HG03520 (cell line): Measurements from ENCODE around the gene COX7A1.
"Not testable (repeated sequence)": the region's sequence is repeated elsewhere in the genome, so short reads cannot be mapped to it uniquely, and the experiment has no call there.

ENCODE experiments used
- ATAC-seq: cut with Tn5 transposase; IDR thresholded peaks from one replicate; pipeline ENCODE4 v1.9.1; 2021; ENCODE audit warnings: mild to moderate bottlenecking, moderate library complexity; ENCODE audit not compliant: unreplicated experiment

COX7A1 gene

DNA sequence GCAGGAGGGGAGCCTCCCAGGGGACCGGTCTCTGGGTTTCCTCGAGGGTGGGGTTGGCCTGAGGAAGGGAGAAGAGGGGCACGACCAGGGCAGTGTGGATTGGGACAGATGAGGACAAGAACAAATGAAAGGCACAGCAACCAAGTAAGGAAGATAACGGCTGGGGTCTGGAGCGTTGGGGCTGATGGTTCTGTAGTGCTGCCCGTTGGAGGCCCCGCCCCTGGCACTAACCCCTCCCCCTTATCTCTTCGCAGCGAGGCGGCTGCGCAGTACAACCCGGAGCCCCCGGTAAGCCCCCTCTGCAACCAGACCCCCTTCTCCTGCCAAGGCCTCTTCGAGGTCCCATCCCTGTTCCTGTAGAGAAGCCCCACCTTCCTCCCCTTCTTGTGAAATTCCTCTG is 10.2 kb downstream of the COX7A1 start:
- ATAC-seq, result no peak

DNA sequence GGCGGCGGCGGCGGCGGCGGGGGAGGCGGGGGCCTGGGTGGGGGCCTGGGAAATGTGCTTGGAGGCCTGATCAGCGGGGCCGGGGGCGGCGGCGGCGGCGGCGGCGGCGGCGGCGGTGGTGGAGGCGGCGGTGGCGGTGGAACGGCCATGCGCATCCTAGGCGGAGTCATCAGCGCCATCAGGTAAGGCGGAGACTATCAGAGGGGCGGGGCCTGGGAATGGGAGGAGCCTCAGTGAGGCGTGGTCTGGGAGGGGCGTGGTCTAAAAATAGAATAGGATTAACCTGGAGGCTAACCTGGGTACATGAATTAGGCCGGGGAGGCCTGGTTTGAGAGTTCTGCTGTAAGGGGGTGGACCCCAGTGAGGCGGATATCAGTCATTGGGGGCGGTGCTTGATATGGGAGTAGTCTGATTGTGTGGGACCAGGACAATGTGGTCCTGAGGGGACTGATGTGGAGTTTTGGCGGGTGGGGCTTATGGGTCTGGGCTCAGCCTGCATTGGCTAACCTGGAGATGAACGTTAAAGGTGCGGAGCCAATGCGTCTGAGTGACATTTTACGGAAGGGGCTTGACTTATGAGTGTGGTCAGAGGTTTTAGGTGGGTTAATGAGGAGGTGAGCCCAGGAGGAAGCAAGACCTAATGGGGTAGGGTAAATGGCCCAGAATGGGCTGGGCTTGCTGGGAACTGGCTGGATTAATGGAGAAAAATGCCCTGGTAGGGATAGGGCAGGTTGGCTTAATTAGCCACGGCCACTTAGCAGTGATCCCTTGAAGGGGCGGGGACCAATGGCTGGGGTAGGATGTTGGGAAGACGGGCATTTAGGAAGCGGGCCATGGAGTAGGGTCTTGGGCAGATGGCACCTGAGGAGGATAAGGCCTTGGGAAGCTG is 11.0 kb downstream of the COX7A1 start:
- ATAC-seq, result peak; percentile 35

DNA sequence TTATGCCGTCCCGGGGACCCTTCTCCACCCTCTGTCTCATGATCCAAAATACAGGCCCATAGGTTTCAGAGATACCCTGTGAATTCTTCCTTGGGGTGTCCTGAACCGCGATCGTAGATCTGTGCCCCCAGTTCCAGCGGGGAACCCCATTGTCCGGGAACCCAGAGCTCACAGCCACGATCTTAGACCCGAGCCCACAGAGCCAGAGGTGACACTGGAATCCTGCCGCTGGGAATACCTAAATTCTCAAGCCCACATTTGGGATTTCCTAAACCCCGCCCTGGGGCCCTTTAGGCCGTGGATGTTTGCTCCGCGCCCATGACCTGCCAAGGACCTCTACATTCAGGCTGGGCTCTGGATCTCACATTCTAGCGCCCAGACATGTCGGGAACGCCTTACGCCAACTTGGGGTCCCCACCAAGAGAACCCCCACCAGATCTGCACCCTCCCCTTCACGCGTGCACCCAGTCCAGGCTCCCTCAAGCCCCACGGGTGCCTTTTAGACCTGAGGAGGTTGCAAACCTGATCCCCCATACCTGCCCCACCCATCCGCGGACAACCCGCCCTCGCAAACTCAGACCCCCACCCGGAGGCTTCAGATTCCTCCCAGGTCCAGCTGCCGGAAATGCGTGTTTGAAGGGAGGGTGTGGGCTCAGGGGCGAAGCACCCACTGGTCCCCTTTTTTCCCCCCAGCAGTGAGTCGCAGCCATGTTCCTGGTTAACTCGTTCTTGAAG is 11.8 kb downstream of the COX7A1 start:
- ATAC-seq, result peak; percentile 1

DNA sequence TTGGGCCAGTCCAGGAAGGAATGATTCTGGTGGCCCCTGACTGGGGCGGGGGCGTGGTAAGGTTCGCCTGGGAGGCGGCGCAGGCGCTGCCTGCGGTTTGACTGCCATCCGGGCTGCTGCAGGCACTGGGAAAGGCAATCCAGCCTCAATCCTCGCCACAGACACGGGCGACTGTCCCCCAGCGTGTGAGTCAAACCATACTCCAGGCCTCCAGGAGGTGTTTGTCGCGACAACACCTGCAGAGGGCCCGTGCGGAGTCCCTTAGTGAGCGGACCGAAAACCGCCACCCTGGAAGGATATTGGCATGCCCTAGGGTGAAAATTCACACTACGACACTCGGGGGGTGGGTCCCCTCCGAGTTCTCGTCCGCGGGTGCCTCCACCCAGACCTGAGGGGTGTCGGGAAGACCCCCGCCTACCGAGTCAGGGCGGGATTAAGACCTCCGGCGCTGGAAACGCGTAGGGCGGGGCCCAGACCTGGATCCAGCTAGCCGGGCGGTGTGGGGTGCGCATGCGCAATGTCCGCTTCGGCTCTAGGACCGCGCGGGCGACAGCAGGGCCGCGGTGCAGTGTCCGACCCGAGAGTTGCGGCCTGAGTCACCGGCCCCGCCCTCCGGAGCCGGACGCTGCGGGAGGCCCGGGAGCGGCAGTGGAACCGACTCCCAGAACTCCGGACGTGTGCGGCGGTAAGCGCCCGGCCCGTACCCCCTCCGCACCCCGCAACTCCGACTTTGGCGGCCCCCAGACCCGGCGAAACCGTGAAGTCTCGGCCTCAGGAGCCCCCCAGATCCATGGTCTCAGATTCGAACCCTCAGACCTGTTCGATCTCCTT is 12.6 kb downstream of the COX7A1 start, which contains the start of gene CAPNS1:
Gene CAPNS1 (plus strand): TSS at position 594 of the 831 bp plus-strand sequence. CDS start 946 bp downstream, outside the sequence.
- peak; percentile 69 for ATAC-seq

DNA sequence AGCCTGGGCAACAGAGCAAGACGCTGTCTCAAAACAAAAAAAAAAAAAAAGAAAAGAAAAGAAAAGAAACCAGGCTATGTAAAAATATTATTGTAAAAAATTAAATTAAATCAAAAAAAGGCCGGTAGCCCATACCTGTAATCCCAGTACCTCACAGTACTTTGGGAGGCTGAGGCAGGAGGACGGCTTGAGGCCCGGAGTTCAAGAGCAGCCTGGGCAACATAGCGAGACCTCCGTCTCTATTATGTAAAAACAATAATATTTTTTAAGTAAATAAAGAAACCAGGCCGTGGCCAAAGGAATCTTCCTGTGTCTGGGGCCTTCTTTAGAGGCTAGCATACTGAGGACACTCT is 13.2 kb downstream of the COX7A1 start:
- no peak for ATAC-seq

DNA sequence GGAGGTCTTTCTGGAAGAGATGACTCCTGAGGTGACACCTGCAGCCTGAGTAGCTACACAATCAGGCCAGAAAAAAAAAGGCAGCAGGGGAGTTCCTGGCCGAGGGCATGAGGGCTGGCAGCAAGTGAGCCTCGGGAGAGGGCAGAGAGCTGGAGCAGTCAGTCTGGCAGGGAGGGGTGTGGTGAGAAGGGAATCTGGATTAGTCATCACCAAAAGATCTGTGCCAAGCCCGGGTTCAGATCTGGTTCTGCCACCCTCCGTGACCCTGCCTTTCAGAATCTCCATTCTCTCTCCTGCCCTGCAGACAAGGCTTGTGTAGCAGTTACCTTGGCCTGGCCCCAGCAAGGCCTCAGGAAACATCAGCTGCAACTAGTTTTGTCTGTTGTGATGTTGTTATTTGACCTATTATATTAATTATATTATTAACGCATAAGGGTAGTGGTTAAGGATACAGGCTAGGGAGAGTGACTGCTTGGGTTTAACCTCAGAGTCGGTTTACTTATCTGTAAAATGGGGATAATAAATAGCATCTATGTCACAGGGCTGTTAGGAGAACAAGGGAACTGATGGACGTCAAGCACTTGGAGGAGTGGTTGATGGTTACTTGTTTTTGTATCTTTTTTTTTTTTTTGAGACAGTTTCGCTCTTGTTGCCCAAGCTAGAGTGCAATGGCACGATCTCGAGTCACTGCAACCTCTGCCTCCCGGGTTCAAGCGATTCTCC is 15.1 kb downstream of the COX7A1 start:
- ATAC-seq, result no peak

DNA sequence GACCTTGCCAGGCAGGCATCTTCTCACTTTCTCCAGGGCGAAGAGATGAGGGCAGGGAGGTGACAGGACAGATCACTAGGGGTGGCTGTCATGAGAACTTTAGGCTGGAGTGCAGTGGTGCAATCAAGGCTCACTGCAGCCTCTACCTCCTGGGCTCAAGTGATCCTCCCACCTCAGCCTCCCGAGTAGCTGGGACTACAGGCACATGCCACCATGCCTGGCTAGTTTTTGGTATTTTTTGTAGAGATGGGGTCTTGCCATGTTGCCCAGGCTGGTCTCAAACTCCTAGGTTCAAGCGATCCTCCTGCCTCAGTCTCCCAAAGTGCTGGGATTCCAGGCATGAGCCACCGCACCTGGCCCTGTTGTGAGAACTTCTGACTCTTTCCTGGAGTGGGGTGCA is 17.4 kb downstream of the COX7A1 start:
- not testable (repeated sequence) for ATAC-seq

DNA sequence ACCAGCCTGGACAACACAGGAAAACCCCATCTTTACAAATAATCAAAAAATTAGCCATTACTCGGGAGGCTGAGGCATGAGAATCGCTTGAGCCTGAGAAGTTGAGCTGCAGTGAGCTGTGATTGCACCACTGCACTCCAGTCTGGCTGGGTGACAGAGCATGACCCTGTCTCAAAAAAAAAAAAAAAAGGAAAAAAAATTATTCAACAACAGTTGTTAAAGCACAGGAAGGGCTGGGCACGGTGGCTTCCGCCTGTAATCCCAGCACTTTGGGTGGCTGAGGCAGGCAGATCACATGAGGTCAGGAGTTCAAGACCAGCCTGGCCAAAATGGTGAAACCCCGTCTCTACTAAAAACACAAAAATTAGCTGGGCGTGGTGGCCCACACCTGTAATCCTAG is 21.0 kb downstream of the COX7A1 start:
- ATAC-seq, result not testable (repeated sequence)

DNA sequence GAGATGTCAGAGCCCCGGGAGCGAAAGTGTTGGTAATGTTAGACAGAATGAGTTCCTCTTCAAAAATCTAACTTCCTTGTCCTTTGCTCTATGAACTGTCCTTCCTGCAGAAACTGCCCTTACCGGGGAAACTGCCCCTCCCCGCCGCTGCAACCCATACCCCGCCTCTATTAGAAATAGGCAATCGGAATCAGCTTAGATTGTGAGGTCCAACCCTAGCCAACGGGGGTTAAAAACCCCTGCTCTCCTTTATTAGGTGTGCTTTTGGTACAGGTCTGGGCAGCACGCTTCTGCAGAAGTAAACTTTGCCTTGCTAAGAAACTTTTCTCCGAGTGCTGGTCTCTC is 23.9 kb downstream of the COX7A1 start:
- no peak for ATAC-seq

DNA sequence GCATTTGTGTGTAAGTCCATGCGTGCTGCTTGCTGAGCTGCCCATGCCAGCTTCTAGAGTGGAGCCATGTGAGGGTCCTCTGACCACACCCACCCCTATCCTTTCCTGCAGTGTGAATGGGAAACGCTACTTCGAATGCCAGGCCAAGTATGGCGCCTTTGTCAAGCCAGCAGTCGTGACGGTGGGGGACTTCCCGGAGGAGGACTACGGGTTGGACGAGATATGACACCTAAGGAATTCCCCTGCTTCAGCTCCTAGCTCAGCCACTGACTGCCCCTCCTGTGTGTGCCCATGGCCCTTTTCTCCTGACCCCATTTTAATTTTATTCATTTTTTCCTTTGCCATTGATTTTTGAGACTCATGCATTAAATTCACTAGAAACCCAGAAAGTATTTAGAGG is 26.7 kb downstream of the COX7A1 start:
- ATAC-seq, result no peak

DNA sequence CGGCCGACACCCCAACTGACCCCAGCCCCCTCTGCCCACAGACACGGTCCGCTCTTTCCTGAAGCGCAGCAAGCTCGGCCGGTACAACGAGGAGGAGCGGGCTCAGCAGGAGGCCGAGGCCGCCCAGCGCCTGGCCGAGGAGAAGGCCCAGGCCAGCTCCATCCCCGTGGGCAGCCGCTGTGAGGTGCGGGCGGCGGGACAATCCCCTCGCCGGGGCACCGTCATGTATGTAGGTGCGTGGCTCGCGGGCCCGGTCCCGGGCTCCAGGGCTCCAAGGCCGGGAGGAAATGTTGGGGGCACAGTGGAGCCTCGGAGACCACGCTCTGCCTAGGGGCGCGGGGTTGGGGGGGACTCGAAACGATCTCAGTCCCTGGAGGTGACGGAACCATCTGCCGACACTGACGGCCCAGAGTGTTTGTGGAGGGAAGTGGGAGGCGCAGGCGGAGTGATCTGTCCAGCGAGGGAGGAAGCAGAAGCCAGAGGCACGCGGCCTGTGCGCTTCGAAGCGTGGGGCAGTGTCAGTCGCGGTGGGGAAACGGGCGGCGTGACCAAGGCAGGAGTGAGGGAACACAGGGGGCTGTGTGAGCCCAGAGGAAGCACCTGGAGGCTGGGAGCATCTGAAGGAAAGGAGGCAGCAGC is 30.6 kb downstream of the COX7A1 start:
- ATAC-seq, result no peak

DNA sequence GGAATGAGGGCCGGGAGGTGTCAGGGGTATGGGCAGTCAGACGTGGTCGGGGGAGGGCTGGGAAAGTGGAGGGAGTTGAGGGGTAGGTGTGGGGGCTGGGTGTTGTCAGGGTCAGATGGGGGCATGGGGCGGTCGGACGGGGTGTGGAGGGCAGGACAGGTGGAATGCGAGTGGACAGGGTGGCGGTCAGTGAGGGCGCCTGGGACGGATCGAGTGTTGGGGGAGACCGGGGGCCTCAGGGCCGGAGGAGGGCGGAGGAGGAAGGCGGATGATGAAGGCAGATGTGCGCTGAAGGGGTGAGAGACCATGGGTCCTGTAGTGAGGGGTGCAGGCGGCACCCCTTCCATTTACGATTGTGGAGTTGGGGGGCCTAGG is 31.3 kb downstream of the COX7A1 start:
- ATAC-seq, result no peak

DNA sequence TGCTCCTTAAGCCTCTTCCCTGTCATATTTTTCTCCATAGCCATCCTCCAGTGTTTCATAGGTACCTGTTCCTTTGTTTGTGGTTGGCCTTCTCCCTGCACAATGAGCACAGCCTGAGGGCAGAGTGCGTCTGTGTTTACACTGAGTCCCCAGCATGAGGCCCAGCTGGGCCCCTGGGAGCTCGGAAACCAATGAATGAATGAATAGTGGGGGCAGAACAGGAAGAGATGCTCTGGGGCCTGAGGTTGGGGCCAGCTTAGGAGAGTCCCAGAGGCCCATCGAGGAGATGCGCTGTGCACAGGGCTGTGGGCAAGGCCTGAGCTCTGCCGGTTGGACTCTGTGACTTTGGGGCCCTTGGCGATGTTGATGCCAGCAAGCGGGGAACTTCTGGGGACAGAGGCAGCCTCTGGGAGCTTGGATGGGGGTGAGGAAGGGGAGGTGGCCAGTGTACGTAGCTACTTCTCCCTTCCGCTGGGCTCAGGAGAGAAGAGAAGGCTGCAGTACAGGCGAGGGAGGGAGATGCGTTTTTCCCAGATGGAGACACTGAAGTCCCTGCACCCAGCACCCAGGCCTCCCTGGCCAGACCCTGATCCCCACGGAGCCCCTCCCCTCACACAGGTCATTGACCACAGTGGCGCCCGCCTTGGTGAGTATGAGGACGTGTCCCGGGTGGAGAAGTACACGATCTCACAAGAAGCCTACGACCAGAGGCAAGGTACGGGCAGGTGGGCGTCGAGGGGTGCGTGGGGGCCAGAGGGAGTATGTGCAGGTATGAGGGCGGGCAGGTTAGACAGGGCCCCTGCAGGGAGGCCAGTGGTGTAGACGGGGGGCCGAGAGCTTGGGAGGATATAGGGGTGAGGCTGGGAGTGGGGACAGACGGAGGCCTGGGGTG is 31.9 kb downstream of the COX7A1 start:
- ATAC-seq, result no peak

DNA sequence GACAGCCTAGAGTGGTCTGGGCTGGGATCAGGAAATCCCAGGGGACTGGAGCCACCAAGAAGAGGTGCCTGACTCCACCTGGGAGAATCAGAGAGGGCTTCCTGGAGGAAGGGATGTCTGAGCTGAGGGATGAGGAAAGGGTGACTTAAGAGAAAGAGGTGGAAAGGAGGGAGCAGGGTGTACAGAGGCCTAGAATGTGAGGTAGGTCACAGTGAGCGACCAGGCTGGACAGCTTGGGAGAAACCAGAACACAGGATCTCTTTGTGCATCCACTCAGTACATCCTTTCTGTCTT is 36.0 kb downstream of the COX7A1 start:
- no peak for ATAC-seq

DNA sequence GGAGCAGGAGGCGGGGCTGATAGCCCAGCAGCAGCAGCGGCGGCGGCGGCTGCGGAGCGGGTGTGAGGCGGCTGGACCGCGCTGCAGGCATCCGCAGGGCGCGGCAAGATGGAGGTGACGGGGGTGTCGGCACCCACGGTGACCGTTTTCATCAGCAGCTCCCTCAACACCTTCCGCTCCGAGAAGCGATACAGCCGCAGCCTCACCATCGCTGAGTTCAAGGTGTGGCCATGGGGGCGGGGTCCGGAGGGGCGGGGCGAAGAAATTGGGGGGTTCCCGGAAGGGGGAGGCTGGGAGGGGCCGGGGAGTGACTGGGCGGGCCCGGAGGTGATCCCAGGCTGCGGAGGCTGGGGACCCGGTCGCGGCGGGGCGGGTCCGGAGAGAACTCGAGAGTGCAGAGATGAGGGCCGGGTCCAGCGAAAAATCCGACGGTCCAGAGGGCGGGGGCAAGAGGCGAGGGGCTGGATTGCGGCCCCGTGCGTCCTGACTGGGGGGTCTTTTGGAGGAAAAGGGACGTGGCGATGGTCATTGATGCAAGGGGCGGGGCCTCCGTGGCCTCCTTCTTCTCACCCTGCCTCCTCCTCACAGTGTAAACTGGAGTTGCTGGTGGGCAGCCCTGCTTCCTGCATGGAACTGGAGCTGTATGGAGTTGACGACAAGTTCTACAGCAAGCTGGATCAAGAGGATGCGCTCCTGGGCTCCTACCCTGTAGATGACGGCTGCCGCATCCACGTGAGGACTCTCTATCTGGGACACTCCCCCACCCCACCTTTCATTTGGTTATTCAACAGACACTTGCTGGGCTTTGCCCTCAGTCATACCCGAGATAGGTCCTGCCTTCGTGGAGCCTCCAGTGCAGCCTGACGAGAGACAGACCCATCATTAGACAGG is 36.5 kb downstream of the COX7A1 start, which contains the start of gene TBCB:
Gene TBCB (plus strand): TSS at position 16 of the 891 bp plus-strand sequence. CDS start 93 bp downstream, at position 109.
- no peak for ATAC-seq

DNA sequence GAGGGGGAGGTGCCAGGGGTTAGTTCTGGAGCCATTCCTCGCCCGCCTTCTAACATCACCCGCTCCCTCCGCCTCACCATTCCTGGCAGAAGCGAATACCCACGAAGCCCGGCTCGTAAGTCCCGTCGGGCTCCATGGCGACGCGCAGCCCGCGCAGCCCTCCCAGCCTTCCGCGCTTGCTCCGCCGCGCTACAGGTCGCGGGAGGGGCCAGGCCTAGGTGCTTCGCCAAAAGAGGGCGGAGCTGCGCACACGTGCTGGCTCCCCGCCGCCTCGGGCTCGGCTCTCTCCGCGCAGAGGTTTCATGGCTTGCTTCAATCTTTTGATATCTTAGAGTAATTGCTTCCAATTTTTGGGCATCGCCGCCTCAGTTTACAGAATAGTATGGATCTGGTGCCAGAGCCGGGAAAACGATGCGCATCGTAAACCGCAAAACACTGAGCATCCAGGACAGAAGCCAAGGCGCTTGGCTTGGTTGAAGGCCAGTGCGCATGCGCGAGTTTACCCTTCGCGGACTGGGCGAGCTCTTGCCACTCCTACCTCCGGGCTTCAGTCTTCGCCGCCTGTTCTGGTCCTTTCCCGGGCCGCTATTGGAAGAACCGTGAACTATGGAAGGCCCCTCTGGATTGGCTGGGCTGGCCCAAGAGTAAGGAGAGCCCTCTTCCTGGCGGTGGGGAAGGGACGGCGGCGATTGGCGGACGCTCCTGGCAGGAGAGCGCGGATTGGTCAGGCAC is 37.4 kb downstream of the COX7A1 start, which contains the start of gene POLR2I:
Gene POLR2I (minus strand): TSS at position 155 of the 732 bp plus-strand sequence. CDS start 19 bp downstream, at position 136.
- ATAC-seq, result peak; percentile 76

DNA sequence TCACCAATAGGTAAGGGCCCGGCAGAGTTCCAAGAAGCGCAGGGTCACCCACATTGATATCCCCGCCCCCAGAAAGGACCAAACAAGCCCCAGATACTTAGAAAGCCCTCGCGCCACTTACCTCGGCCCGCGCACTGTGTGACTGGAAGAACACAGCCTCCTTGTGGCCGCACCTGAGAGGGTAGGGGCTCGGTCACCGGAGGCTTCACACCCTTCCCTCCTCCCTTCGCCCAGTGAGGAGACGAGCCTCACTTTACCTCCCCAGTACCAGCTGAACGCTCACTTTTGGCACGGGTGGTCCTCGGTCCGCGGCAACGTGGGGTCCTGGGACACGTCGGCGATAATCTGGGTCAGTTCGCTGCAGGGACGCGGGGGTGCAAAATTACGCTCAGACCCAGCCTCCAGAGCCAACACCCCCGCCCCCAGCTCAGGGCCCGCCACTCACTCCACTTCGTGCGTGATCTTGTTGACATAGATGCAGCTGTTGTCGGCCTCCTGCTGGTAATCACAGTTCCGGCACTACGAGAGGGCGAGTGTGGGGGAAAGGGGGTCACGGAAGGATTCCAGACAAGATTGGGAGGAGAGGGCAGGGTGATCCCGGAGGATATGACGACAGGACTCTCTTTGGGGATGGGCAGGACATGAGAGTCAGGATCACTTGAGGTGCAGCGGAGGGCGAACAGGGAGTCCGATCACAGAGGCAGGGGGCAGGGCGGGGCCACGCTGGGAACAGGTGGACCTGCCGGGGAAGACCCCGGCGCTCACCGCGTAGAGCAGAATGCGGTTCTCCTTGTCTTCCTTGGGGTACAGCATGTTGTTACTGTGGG is 38.1 kb downstream of the COX7A1 start:
- no peak for ATAC-seq
